Body of pancreas (tissue), 4 donors: ENCODE results near the gene RGS8. TPM values are rescaled to one million over a fixed set of nuclear protein-coding genes. Genes with fewer than 3 reads are reported as not detected.

ENCODE experiments used
- ATAC-seq: fragments of 150-250 bp; one replicate; pipeline ENCODE4 v1.9.1; 2016
- DNase-seq, 4 donors: peaks; one replicate each; pipeline ENCODE4 v3.0.0-alpha.2; 2019
- H3K27ac ChIP-seq, 4 donors: fragments of 200-600 bp; sonication (generic); 1 replicate in 3 of 4; 2 replicates in 1 of 4; pipeline versions ENCODE4 v1.5.1 to v1.6.1; 2016 to 2019; ENCODE audit warnings: mild to moderate bottlenecking in 1 of 4, mixed read lengths in 1 of 4, moderate library complexity in 1 of 4
- H3K27me3 ChIP-seq, 2 donors: fragments of 200-600 bp; sonication (generic); one replicate each; pipeline ENCODE4 v1.6.0; 2016; ENCODE audit warnings: mild to moderate bottlenecking in 1 of 2
- H3K36me3 ChIP-seq, 2 donors: fragments of 200-600 bp; sonication (generic); replicated peaks in 1 of 2; 2 replicates each; pipeline ENCODE4 v1.5.1; 2016; ENCODE audit warnings: low read depth in 2 of 2; ENCODE audit not compliant: insufficient read depth in 1 of 2
- H3K4me1 ChIP-seq: fragments of 200-600 bp; sonication (generic); one replicate; pipeline ENCODE4 v1.6.0; 2016
- H3K4me3 ChIP-seq, 2 donors: fragments of 200-600 bp; sonication (generic); 1 replicate in 1 of 2; 2 replicates in 1 of 2; pipeline ENCODE4 v1.5.1; 2016 to 2019
- H3K9me3 ChIP-seq, 3 donors: fragments of 200-600 bp; sonication (generic); 1 replicate in 2 of 3; 2 replicates in 1 of 3; pipeline ENCODE4 v1.5.1; 2016
- CTCF ChIP-seq, 7 experiments: fragments of 450-650 bp in 4 of 7; fragments of 200-600 bp in 3 of 7; sonication (generic) in 3 of 7; IDR thresholded peaks; one replicate each; pipeline ENCODE4 v1.5.1; 2016 to 2019; ENCODE audit warnings: antibody characterized with exemption in 7 of 7
- POLR2A ChIP-seq, 3 donors: fragments of 450-650 bp; IDR thresholded peaks; one replicate each; pipeline ENCODE4 v1.6.1; 2016; ENCODE audit warnings: antibody characterized with exemption in 3 of 3, mild to moderate bottlenecking in 2 of 3
- WGBS, 2 donors: methylation state at CpG; one replicate each; pipeline ENCODE4 v1.1.5; 2017; 5-methylcytosine and 5-hydroxymethylcytosine counted together
- intact Hi-C: fragments of 100-400 bp; cut with DNase I; formaldehyde crosslinking; loops from one replicate; pipeline ENCODE4 v1.15.1; 2023
- total RNA-seq, 2 donors: library from RNA; depleted of rRNA; stranded (reverse); fragments of >200 nt; gene quantifications; one replicate each; pipeline ENCODE4 v1.1.0, GENCODE V29; 2016

The RGS8 gene
- total RNA-seq, 2 donors from 2014 or later, result not detected

- Histone ChIP-seq H3K27me3 (no peaks in the 10 kb centered on the region), H3K36me3 (no peaks in the 10 kb centered on the region), H3K9me3 (no peaks in the 10 kb centered on the region), H3K4me1 (no peaks in the 10 kb centered on the region), H3K27ac (no peak overlapping the region), H3K4me3 (no peak overlapping the region)
- ATAC-seq (no peak), DNase-seq (no peak)
- 81 to 92% methylated on average over 2 of the region's 2 CpGs for WGBS, 2 donors
- TF ChIP-seq POLR2A (IDR thresholded peaks at IDR 0.05), result no peak
- no peak for TF ChIP-seq CTCF (IDR thresholded peaks at IDR 0.05)
- intact Hi-C loops, result no loop called here
Observed at GRCh38 chr1:182718311-182718710, 33.9 kb upstream of the RGS8 start.

- ATAC-seq (no peak), DNase-seq (no peak)
- no peaks in the 10 kb centered on the region for H3K27me3 ChIP-seq
- no peaks in the 10 kb centered on the region for H3K36me3 ChIP-seq
- H3K27ac ChIP-seq, result no peak overlapping the region
- 53 to 73% methylated on average over 4 of the region's 4 CpGs for WGBS, 2 donors
- H3K9me3 ChIP-seq, result no peaks in the 10 kb centered on the region
- TF ChIP-seq CTCF (IDR thresholded peaks at IDR 0.05), result no peak
- TF ChIP-seq POLR2A (IDR thresholded peaks at IDR 0.05), result no peak
- H3K4me1 ChIP-seq, result no peaks in the 10 kb centered on the region
- intact Hi-C loops, result no loop called here
- H3K4me3 ChIP-seq, result no peak overlapping the region
Observed at GRCh38 chr1:182716740-182717720, 32.6 kb upstream of the RGS8 start.

- intact Hi-C loops, result no loop called here
- DNase-seq (no peak), ATAC-seq (no peak)
- H3K36me3 ChIP-seq, result no peaks in the 10 kb centered on the region
- no peak overlapping the region for H3K4me3 ChIP-seq
- no peaks in the 10 kb centered on the region for H3K4me1 ChIP-seq
- no peaks in the 10 kb centered on the region for H3K9me3 ChIP-seq
- H3K27me3 ChIP-seq, result no peaks in the 10 kb centered on the region
- TF ChIP-seq CTCF (IDR thresholded peaks at IDR 0.05) (no peak), POLR2A (IDR thresholded peaks at IDR 0.05) (no peak)
- WGBS, 2 donors, result 49 to 89% methylated on average over 2 of the region's 2 CpGs
- no peak overlapping the region for H3K27ac ChIP-seq
Observed at GRCh38 chr1:182715531-182715930, 31.1 kb upstream of the RGS8 start.

- no peak for DNase-seq
- Histone ChIP-seq H3K4me1 (no peaks in the 10 kb centered on the region), H3K9me3 (no peaks in the 10 kb centered on the region), H3K27ac (no peak overlapping the region), H3K4me3 (no peak overlapping the region), H3K27me3 (no peaks in the 10 kb centered on the region), H3K36me3 (no peaks in the 10 kb centered on the region)
- 59 to 83% methylated on average over 2 of the region's 2 CpGs for WGBS, 2 donors
- TF ChIP-seq CTCF (IDR thresholded peaks at IDR 0.05) (no peak), POLR2A (IDR thresholded peaks at IDR 0.05) (no peak)
- intact Hi-C loops, result no loop called here
- no peak for ATAC-seq
Observed at GRCh38 chr1:182714546-182714945, 30.2 kb upstream of the RGS8 start.

GRCh38 chr1:182713939-182714338 is 29.6 kb upstream of the RGS8 start:
- no peaks in the 10 kb centered on the region for H3K4me1 ChIP-seq
- no peak for DNase-seq
- ATAC-seq, result no peak
- no peak overlapping the region for H3K4me3 ChIP-seq
- H3K27me3 ChIP-seq, result no peaks in the 10 kb centered on the region
- intact Hi-C loops, result no loop called here
- no peaks in the 10 kb centered on the region for H3K9me3 ChIP-seq
- no peak for TF ChIP-seq POLR2A (IDR thresholded peaks at IDR 0.05)
- TF ChIP-seq CTCF (IDR thresholded peaks at IDR 0.05), result no peak
- H3K27ac ChIP-seq, result no peak overlapping the region
- WGBS, 2 donors, result 58 to 61% methylated on average over 3 of the region's 3 CpGs
- H3K36me3 ChIP-seq, result no peaks in the 10 kb centered on the region
